NCI-H526 (cell line): ENCODE data around the gene ABCA7.

Source experiments
- DNase-seq, 2 experiments: peaks; one replicate each; lab custom pipeline; 2025; lab: John Stamatoyannopoulos, UW

ABCA7 gene

GRCh38 chr19:1002600-1002999 is 37.3 kb upstream of the ABCA7 start:
- DNase-seq: no peak

- no peak for DNase-seq
Observed at GRCh38 chr19:1003283-1003682, 36.6 kb upstream of the ABCA7 start.

DNA sequence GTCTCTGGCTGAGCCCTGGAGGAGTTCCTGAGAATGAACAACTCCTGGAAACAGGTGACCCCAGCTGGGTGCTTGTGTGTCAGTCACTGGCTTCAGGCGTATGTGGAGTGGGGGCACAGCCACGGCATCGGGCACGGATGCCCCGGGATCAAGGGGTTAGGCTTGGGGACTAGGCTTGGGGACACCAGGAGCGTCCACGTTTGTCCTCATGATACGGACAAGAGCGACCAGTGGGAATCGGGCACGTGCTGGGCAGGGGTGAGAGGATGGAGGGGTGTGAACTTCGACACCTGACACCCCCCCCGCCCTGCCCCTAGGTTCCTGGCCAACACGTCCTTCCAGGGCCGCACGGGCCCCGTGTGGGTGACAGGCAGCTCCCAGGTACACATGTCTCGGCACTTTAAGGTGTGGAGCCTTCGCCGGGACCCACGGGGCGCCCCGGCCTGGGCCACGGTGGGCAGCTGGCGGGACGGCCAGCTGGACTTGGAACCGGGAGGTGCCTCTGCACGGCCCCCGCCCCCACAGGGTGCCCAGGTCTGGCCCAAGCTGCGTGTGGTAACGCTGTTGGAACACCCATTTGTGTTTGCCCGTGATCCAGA is 35.6 kb upstream of the ABCA7 start:
- no peak for DNase-seq

DNA sequence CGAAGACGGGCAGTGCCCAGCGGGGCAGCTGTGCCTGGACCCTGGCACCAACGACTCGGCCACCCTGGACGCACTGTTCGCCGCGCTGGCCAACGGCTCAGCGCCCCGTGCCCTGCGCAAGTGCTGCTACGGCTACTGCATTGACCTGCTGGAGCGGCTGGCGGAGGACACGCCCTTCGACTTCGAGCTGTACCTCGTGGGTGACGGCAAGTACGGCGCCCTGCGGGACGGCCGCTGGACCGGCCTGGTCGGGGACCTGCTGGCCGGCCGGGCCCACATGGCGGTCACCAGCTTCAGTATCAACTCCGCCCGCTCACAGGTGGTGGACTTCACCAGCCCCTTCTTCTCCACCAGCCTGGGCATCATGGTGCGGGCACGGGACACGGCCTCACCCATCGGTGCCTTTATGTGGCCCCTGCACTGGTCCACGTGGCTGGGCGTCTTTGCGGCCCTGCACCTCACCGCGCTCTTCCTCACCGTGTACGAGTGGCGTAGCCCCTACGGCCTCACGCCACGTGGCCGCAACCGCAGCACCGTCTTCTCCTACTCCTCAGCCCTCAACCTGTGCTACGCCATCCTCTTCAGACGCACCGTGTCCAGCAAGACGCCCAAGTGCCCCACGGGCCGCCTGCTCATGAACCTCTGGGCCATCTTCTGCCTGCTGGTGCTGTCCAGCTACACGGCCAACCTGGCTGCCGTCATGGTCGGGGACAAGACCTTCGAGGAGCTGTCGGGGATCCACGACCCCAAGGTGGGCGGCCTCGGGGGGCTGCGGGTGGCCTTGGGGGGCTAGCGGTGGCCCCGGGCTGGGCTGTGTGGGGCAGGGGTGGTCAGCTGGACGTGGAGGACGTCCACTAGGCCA is 34.9 kb upstream of the ABCA7 start:
- DNase-seq: no peak

GRCh38 chr19:1006711-1007398 is 33.1 kb upstream of the ABCA7 start:
- DNase-seq: no peak

GRCh38 chr19:1007399-1008251 is 32.3 kb upstream of the ABCA7 start:
- no peak for DNase-seq

GRCh38 chr19:1008268-1009040 is 31.5 kb upstream of the ABCA7 start:
- DNase-seq: no peak

DNA sequence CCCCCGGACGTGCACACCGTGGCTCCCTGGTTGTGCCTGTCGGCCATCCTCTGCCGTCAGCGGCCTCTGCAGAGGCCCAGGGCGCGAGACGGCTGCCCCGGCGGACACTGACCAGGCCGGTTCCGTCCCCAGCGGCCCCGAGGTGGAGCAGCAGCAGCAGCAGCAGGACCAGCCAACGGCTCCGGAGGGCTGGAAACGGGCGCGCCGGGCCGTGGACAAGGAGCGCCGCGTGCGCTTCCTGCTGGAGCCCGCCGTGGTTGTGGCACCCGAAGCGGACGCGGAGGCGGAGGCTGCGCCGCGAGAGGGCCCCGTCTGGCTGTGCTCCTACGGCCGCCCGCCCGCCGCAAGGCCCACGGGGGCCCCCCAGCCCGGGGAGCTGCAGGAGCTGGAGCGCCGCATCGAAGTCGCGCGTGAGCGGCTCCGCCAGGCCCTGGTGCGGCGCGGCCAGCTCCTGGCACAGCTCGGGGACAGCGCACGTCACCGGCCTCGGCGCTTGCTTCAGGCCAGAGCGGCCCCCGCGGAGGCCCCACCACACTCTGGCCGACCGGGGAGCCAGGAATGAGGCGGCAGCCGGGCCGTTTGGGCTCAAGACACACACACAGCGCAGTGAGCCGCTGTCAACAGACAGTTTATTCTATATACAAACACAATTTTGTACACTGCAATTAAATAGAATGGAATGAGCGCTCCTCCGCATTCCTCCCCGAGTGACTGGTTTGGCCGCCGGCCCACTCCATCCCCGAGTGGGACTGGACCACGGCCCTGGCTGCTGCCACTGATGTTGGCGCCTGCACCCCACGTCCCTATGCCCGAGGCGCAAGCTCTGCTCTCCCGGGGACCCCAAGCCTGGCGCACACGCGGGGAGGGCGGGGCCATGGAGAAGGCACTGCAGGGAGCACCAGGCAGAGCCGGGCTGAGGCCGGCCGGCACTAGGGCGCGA is 30.6 kb upstream of the ABCA7 start:
- DNase-seq: no peak

DNA sequence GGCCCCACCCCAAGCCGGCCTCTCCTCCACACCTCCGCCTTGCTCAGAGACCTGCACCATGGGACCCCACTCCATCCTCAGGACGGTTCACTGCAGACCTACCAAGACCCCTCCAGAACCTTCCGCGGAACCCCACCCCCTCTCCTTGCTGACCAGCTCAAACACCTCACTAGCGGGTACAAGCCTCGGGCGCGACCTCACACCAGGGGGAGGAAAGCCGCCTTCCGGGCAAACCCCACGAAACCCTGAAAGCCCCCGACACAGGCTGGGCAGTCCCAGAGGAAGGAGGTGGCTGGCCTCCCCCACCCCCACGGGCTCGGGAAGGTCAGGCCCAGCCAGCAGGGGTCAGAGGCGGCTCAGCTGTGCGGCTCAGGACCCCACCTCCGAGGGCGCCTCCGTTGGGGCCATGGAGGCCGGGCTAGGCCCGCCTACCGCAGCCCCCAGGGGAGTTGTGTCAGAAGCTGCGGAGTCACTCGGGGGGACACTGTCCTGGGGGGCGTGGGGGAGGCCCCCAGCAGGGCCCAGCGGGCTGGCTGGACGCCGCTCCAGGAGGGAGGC is 29.8 kb upstream of the ABCA7 start:
- DNase-seq: no peak

- DNase-seq: no peak
Observed at GRCh38 chr19:1010586-1011510, 29.1 kb upstream of the ABCA7 start.

- no peak for DNase-seq
Observed at GRCh38 chr19:1011831-1012333, 28.0 kb upstream of the ABCA7 start.

DNA sequence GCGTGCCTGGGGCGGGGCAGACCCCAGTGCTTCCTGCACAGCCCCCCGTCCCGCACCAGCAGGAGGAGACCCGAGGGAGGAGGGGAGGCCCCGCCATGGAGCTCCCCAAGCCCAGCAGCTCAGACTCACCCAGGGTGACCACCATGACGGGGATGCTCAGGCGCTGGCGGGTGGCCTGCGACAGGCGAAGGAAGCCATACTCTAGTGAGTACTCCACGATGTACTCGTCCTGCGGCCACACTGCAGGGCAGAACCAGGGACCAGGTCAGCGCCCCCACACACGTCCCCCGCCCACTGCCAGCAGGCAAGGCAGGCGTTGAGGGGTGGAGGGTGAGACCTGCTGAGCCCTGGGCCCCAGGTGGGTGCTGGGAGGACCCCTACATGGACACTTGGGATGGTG is 27.6 kb upstream of the ABCA7 start:
- no peak for DNase-seq

DNA sequence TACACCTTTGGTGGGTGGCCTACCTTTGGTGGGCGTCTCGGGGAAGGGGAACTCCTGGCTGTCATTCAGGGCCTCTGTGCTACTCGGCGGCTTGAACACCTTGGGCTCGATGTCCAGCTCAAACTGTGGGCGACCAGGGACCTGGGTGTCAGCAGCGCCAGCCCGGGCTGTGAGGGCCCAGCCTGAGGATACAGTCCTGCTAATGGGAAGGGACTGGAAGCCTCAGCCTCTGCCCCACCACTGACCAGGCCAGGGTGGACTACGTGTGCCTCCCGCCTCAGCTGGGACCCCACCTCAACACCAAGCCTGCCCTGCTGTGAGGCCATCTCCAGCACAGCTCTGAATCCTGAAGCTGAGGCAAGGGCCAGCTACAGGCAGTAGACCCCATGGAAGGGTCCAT is 26.7 kb upstream of the ABCA7 start:
- DNase-seq: no peak

- DNase-seq: no peak
Observed at GRCh38 chr19:1014161-1015060, 25.5 kb upstream of the ABCA7 start.

DNA sequence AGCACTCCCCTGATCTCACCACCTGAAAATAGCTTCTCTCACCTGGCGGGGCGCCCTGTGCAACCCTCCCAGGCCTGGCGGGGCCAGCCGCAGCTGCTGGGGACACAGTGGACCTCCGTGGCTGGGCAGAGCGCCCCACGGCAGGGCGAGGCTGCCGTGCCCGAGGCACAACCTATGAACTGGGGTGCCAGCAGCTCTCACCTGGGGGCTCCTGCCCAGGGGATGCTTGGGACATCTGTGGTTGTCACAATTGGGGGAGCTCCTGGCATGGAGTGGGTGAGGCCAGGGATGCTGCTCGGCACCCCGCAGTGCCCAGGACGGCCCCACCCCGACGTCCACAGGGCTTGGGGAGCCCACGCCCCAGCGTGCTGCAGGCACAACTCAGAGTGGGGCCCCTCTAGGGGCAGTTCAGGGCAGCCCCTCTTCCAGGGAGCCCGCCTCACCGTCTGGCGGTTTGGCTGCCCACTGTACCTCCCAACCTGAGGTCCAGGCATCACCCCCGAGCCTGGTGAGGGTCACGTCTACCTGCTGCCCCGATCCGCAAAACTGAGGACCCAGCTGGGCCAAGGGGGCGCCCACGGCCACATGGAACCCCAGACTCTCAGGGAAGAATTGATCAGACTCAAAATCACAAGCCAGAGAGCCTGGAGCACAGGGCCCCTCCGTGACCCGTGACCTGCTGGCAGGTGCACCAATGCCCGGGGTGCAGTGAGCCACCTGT is 24.7 kb upstream of the ABCA7 start:
- DNase-seq: no peak

DNA sequence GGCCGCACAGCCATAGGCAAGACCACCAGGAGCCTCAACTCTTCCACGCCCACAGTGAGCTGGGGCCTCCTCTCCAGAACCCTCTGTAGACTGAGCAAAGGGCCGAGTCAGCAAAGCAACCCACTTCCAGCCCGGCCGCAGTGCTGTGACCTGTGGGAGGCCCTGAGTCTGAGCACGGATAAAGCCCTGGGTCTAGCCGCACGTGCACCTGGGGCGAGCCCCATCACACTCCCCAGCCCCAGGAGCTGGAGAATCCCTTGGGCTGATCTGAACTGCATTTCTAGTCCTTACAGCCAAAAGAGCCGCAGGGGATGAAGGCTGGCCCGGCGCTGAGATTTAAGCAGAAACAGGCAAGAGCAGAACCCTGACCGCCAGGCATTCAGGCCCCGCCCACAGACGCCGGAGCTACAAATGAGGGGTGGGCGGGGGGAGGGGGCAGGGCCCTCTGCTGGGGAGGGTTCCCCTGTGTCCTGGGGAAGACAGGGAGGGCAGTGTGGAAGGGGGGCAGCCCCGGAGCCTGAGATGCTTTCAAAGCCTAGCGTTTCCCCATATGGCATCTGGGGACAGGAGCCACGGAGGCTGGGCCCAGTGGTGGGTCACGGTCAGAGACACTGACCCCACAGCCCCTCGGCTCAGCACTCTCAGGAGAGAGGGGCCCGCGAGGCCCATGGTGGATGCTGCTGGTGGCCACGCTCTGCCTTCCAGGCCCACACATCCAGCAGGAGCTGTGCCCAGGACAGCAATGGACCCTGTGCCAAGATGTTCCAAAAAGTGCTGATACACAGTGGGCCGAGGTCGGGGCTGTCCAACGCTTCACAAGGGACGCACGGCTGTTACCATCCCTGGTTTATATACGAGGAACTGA is 23.9 kb upstream of the ABCA7 start:
- no peak for DNase-seq
